Activated CD8-positive, alpha-beta memory T cell treated with anti-CD3 and anti-CD28 coated beads for 24 hours (primary cell): ENCODE results near the gene ALX4.

Source experiments
- DNase-seq: peaks from one replicate; pipeline ENCODE4 v3.0.0-alpha.2; 2020

Gene ALX4

GRCh38 chr11:44237156-44237555 lies 72.8 kb downstream of the ALX4 start:
- no peak for DNase-seq

GRCh38 chr11:44236296-44236695 lies 73.6 kb downstream of the ALX4 start:
- no peak for DNase-seq

- no peak for DNase-seq
Observed at GRCh38 chr11:44235765-44236201, 74.2 kb downstream of the ALX4 start.

- no peak for DNase-seq
Observed at GRCh38 chr11:44229624-44230023, 80.3 kb downstream of the ALX4 start.

- DNase-seq, result no peak
Observed at GRCh38 chr11:44229098-44229497, 80.8 kb downstream of the ALX4 start.

- DNase-seq, result no peak
Observed at GRCh38 chr11:44228379-44228778, 81.6 kb downstream of the ALX4 start.

GRCh38 chr11:44226945-44227344 lies 83.0 kb downstream of the ALX4 start:
- DNase-seq, result no peak

- DNase-seq, result no peak
Observed at GRCh38 chr11:44226490-44226889, 83.4 kb downstream of the ALX4 start.

GRCh38 chr11:44224867-44225501 lies 85.0 kb downstream of the ALX4 start:
- no peak for DNase-seq

GRCh38 chr11:44223238-44223637 lies 86.7 kb downstream of the ALX4 start:
- DNase-seq, result no peak

GRCh38 chr11:44221992-44222391 lies 87.9 kb downstream of the ALX4 start:
- no peak for DNase-seq

- no peak for DNase-seq
Observed at GRCh38 chr11:44221456-44221855, 88.5 kb downstream of the ALX4 start.

- no peak for DNase-seq
Observed at GRCh38 chr11:44219830-44220796, 89.8 kb downstream of the ALX4 start.

- DNase-seq, result no peak
Observed at GRCh38 chr11:44217432-44217831, 92.5 kb downstream of the ALX4 start.

GRCh38 chr11:44213148-44213547 lies 96.8 kb downstream of the ALX4 start:
- DNase-seq, result no peak

GRCh38 chr11:44212128-44212527 lies 97.8 kb downstream of the ALX4 start:
- no peak for DNase-seq
